OCI-LY7 (cell line): Measurements from ENCODE around the gene RRP15. TPM values are rescaled to one million over a fixed set of nuclear protein-coding genes. Genes with fewer than 3 reads are reported as not detected.

Source experiments
- BruUV-seq: library from RNA; stranded (reverse); fragments of 400-500 nt; replicated peaks from 2 replicates; lab custom pipeline; 2021; lab: Mats Ljungman, UMichigan
- CTCF ChIA-PET: fragments of 300-600 bp; sonication (Branson Sonifier 250); formaldehyde crosslinking; loops from one replicate; lab custom pipeline; 2022; ENCODE audit warnings: antibody characterized with exemption; ENCODE audit not compliant: unreplicated experiment; lab: Charles Lee
- POLR2A ChIA-PET: fragments of 300-600 bp; sonication (Branson Sonifier 250); formaldehyde crosslinking; loops from one replicate; lab custom pipeline; 2022; ENCODE audit warnings: antibody characterized with exemption; lab: Charles Lee
- DNase-seq: peaks from one replicate; pipeline ENCODE4 v3.0.0-alpha.2; 2015; ENCODE audit warnings: low spot score
- H2AFZ ChIP-seq: fragments of 200-600 bp; sonication (generic), shearing (Covaris generic); 2 replicates; pipeline ENCODE4 v1.6.1; 2014; ENCODE audit warnings: mild to moderate bottlenecking, antibody characterized with exemption, low read length, moderate library complexity
- H3K27ac ChIP-seq: fragments of 200-600 bp; sonication (generic); 2 replicates; pipeline ENCODE4 v1.5.1; 2014; ENCODE audit warnings: mixed run types, low read depth, mild to moderate bottlenecking, moderate library complexity, low read length, inconsistent platforms; ENCODE audit not compliant: poor library complexity, severe bottlenecking
- H3K36me3 ChIP-seq: fragments of 200-600 bp; sonication (generic); 2 replicates; pipeline ENCODE4 v1.6.1; 2014; ENCODE audit warnings: mild to moderate bottlenecking, antibody characterized with exemption, low read length, moderate library complexity, mixed read lengths; ENCODE audit not compliant: insufficient read depth
- H3K4me1 ChIP-seq: fragments of 200-600 bp; sonication (generic); 2 replicates; pipeline ENCODE4 v1.5.1; 2014; ENCODE audit warnings: mild to moderate bottlenecking, low read length; ENCODE audit not compliant: insufficient read depth, poor library complexity, severe bottlenecking
- H3K4me2 ChIP-seq: fragments of 200-600 bp; sonication (generic); 2 replicates; pipeline ENCODE4 v1.6.1; 2014; ENCODE audit warnings: mild to moderate bottlenecking, low read length
- H3K4me3 ChIP-seq: fragments of 200-600 bp; sonication (generic); 2 replicates; pipeline ENCODE4 v1.5.1; 2014; ENCODE audit warnings: mild to moderate bottlenecking, low read depth, low read length; ENCODE audit not compliant: poor library complexity, severe bottlenecking
- H3K79me2 ChIP-seq: fragments of 200-600 bp; sonication (generic); 2 replicates; pipeline ENCODE4 v1.6.1; 2016; ENCODE audit warnings: low read depth, mild to moderate bottlenecking, low read length, moderate library complexity, mixed read lengths; ENCODE audit not compliant: insufficient read depth
- H3K9me2 ChIP-seq: fragments of 200-600 bp; sonication (generic); 2 replicates; pipeline ENCODE4 v1.6.1; 2016; ENCODE audit warnings: mild to moderate bottlenecking, low read length, mixed read lengths; ENCODE audit not compliant: insufficient read depth
- H3K9me3 ChIP-seq: fragments of 200-600 bp; sonication (generic); 2 replicates; pipeline ENCODE4 v1.6.1; 2014; ENCODE audit warnings: mild to moderate bottlenecking, mixed run types, low read length, mixed read lengths
- H4K20me1 ChIP-seq: fragments of 200-600 bp; sonication (generic); 2 replicates; pipeline ENCODE4 v1.6.1; 2014; ENCODE audit warnings: mild to moderate bottlenecking, antibody characterized with exemption, low read length, moderate library complexity, mixed read lengths; ENCODE audit not compliant: insufficient read depth
- CTCF ChIP-seq: fragments of 200-600 bp; sonication (generic); conservative IDR thresholded peaks from 2 replicates; pipeline ENCODE4 v1.5.1; 2014; ENCODE audit warnings: mild to moderate bottlenecking, antibody characterized with exemption, low read length, moderate library complexity, mixed read lengths
- EZH2phosphoT487 ChIP-seq: fragments of 200-600 bp; sonication (generic); IDR thresholded peaks from 2 replicates; pipeline ENCODE4 v1.6.1; 2018; ENCODE audit warnings: low read depth, borderline replicate concordance, mild to moderate bottlenecking, mixed run types, antibody characterized with exemption, low read length, moderate library complexity, mixed read lengths
- intact Hi-C: fragments of 100-400 bp; cut with micrococcal nuclease; formaldehyde crosslinking; loops from one replicate; pipeline ENCODE4 v1.10.0; 2022; ENCODE audit not compliant: unreplicated experiment
- total RNA-seq, 2 experiments: library from RNA; depleted of rRNA in 1 of 2; stranded (reverse); fragments of >200 nt in 1 of 2; shearing (Covaris generic) in 1 of 2; gene quantifications; 2 replicates each; pipeline ENCODE4 v1.2.3, GENCODE V29; 2014 to 2022

RRP15 gene
- total RNA-seq, 2 experiments from 2014 or later = 7.2 to 21.9 TPM

- H3K4me1 ChIP-seq = peaks cover 14% of the 10 kb centered on the region
- no peaks in the 10 kb centered on the region for H3K9me2 ChIP-seq
- H3K9me3 ChIP-seq = no peaks in the 10 kb centered on the region
- peaks cover 68% of the 10 kb centered on the region for H3K79me2 ChIP-seq
- CTCF ChIA-PET = no interaction called here
- no peak overlapping the region for H2AFZ ChIP-seq
- H3K4me2 ChIP-seq = no peak overlapping the region
- no TSS peak for BruUV-seq
- no peak overlapping the region for H3K4me3 ChIP-seq
- H3K36me3 ChIP-seq = peaks cover 66% of the 10 kb centered on the region
- TF ChIP-seq CTCF = no peak
- no peak for TF ChIP-seq EZH2phosphoT487
- no peak for DNase-seq
- H4K20me1 ChIP-seq = peaks cover 22% of the 10 kb centered on the region
- no peak overlapping the region for H3K27ac ChIP-seq
- intact Hi-C loops = no loop called here
- POLR2A ChIA-PET = interaction anchor here (2.2 kb wide), 1 partner anchor 12 kb away, joined by 12 read pairs; the partner anchor contains the start of gene RRP15
These were observed 12.8 kb downstream of the RRP15 start for GRCh38 chr1:218297867-218298266.

- no peak for TF ChIP-seq EZH2phosphoT487
- TF ChIP-seq CTCF = no peak
- Histone ChIP-seq H2AFZ (no peak overlapping the region), H3K4me3 (no peak overlapping the region), H3K9me2 (no peaks in the 10 kb centered on the region), H3K27ac (no peak overlapping the region), H4K20me1 (peaks cover 22% of the 10 kb centered on the region), H3K36me3 (peaks cover 67% of the 10 kb centered on the region), H3K4me2 (no peak overlapping the region), H3K79me2 (peaks cover 68% of the 10 kb centered on the region; the same call in 1 of the 2 replicates), H3K9me3 (no peaks in the 10 kb centered on the region), H3K4me1 (peaks cover 14% of the 10 kb centered on the region)
- intact Hi-C loops = no loop called here
- ChIA-PET CTCF (no interaction called here), POLR2A (interaction anchor here (1.0 to 2.2 kb wide), 2 partner anchors 13 to 32 kb away, joined by 4 to 12 read pairs; partner anchors contain the start of gene RRP15)
- no TSS peak for BruUV-seq
- DNase-seq = no peak
These were observed 13.3 kb downstream of the RRP15 start for GRCh38 chr1:218298398-218298797.

GRCh38 chr1:218299416-218299815 lies 14.3 kb downstream of the RRP15 start:
- H4K20me1 ChIP-seq = peaks cover 22% of the 10 kb centered on the region
- H2AFZ ChIP-seq = no peak overlapping the region
- TF ChIP-seq CTCF = peak; percentile 77
- TF ChIP-seq EZH2phosphoT487 = no peak
- H3K27ac ChIP-seq = no peak overlapping the region
- BruUV-seq = no TSS peak
- intact Hi-C loops = no loop called here
- POLR2A ChIA-PET = interaction anchor here (0.6 to 2.2 kb wide), 4 partner anchors 13 to 30 kb away, joined by 3 to 12 read pairs (median 4); partner anchors contain the start of gene RRP15
- no peak overlapping the region for H3K4me3 ChIP-seq
- H3K9me2 ChIP-seq = no peaks in the 10 kb centered on the region
- H3K79me2 ChIP-seq = peaks cover 64% of the 10 kb centered on the region; the same call in 1 of the 2 replicates
- CTCF ChIA-PET = no interaction called here
- H3K4me2 ChIP-seq = no peak overlapping the region
- no peaks in the 10 kb centered on the region for H3K9me3 ChIP-seq
- peaks cover 72% of the 10 kb centered on the region for H3K36me3 ChIP-seq
- peak; percentile 30 for DNase-seq
- H3K4me1 ChIP-seq = peaks cover 14% of the 10 kb centered on the region
